HG03558 (cell line): ENCODE data around the gene SLAMF1.
"Not testable (repeated sequence)": the region's sequence is repeated elsewhere in the genome, so short reads cannot be mapped to it uniquely, and the experiment has no call there.

Source experiments
- ATAC-seq: cut with Tn5 transposase; IDR thresholded peaks from one replicate; pipeline ENCODE4 v1.9.1; 2021; ENCODE audit warnings: moderate number of reproducible peaks; ENCODE audit not compliant: unreplicated experiment; ENCODE audit errors: extremely low read depth

Gene SLAMF1

DNA sequence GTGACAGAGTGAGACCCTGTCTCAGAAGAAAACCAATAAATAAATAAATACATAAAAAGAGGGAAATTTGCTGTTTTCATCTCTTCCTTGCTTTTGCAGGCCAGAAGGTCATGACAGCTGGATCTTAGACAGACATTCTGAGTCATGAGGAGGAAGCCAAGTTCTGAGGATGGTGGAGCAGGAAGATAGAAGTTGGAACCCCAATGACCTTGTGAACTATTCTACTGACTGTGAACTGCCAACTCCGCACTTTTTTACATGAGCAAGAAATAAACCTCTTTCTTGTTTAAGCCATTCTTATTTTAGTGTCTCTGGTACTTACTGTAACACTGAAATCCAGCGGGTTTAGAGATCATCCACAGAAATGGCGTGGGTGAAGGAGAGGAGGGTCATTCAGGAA lies 76.0 kb downstream of the SLAMF1 start:
- no peak for ATAC-seq

- ATAC-seq, result no peak
Observed at GRCh38 chr1:160569806-160570205, 77.0 kb downstream of the SLAMF1 start.

- ATAC-seq, result no peak
Observed at GRCh38 chr1:160567858-160568682, 78.8 kb downstream of the SLAMF1 start.

- ATAC-seq, result no peak
Observed at GRCh38 chr1:160567341-160567740, 79.5 kb downstream of the SLAMF1 start.

- ATAC-seq, result no peak
Observed at GRCh38 chr1:160565564-160565963, 81.3 kb downstream of the SLAMF1 start.

DNA sequence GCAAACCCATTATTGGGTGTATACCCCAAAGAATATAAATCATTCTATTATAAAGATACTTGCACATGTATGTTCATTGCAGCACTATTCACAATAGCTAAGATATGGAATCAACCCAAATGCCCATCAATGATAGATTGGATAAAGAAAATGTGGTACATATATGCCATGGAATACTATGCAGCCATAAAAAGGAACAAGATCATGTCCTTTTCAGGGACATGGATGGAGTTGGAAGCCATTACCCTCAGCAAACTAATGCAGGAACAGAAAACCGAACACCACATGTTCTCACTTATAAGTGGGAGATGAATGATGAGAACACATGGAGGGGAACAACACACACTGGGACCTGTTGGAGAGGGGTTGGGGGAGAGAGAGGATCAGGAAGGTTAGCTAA lies 83.6 kb downstream of the SLAMF1 start:
- not testable (repeated sequence) for ATAC-seq

DNA sequence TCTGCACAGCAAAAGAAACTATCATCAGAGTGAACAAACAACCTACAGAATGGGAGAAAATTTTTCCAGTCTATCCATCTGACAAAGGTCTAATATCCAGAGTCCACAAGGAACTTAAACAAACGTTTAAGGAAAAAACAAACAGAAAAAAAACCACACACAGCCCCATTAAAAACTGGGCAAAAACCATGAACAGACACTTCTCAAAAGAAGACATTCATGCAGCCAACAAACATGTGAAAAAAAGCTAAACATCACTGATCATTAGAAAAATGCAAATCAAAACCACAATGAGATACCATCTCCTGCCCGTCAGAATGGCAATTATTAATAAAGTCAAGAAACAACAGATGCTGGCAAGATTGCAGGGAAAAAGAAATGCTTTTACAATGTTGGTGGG lies 84.1 kb downstream of the SLAMF1 start:
- not testable (repeated sequence) for ATAC-seq

DNA sequence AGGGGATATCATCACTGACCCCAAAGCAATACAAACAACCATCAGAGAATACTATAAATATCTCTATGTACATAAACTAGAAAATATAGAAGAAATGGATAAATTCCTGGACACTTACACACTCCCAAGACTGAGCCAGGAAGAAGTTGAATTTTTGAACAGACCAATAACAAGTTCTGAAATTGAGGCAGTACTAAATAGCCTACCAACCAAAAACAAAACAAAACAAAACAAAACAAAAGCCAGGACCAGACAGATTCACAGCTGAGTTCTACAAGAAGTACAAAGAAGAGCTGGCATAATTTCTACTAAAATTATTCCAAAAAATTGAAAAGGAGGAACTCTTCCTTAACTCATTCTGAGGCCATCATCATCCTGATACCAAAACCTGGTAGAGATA lies 86.0 kb downstream of the SLAMF1 start:
- no peak for ATAC-seq

DNA sequence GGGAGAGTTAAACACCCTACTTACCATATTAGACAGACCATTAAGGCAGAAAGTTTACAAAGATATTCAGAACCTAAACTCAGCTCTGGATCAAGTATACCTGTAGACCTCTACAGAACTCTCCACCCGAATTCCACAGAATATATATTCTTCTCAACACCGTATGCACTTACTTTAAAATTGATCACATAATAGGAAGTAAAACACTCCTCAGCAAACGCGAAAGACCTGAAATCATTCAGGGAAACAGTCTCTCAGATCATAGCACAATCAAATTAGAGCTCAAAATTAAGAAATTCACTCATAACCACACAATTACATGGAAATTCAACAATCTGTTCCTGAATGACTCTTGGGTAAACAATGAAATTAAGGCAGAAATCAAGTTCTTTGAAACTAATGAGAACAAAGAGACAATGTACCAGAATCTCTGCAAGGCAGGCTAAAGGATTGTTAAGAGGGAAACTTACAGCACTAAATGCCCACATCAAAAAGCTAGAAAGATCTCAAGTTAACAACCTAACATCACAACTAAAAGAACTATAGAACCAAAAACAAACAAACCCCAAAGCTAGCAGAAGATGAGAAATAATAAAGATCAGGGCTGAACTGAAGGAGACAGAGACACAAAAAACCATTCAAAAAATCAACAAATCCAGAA lies 86.7 kb downstream of the SLAMF1 start:
- no peak for ATAC-seq

- ATAC-seq, result not testable (repeated sequence)
Observed at GRCh38 chr1:160559437-160559836, 87.4 kb downstream of the SLAMF1 start.

DNA sequence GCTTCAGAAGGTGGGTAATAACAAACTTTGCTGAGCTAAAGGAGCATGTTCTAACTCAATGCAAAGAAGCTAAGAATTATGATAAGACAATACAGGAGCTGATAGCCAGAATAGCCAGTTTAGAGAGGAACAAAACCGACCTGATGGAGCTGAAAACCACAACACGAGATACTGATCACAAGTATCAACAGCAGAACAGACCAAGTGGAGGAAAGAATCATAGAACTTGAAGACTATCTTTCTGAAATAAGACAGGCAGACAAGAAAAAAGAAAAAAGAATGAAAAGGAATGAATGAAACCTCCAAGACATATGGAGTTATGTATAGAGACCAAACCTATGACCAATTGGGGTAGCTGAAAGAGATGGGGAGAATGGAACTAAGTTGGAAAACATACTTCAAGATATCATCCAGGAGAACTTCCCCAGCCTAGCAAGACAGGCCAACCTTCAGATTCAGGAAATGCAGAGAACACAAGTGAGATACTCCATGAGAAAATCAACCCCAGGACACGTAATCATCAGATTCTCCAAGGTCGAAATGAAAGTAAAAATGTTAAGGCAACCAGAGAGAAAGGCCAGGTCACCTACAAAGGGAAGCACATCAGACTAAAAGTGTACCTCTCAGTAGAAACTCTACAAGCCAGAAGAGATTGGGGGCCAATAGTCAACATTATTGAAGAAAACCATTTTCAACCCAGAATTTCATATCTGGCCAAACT lies 88.0 kb downstream of the SLAMF1 start:
- ATAC-seq, result no peak
